ENCODE measurements around the gene ACADL.
"Not testable (repeated sequence)": the region's sequence is repeated elsewhere in the genome, so short reads cannot be mapped to it uniquely, and the experiment has no call there.

DNA sequence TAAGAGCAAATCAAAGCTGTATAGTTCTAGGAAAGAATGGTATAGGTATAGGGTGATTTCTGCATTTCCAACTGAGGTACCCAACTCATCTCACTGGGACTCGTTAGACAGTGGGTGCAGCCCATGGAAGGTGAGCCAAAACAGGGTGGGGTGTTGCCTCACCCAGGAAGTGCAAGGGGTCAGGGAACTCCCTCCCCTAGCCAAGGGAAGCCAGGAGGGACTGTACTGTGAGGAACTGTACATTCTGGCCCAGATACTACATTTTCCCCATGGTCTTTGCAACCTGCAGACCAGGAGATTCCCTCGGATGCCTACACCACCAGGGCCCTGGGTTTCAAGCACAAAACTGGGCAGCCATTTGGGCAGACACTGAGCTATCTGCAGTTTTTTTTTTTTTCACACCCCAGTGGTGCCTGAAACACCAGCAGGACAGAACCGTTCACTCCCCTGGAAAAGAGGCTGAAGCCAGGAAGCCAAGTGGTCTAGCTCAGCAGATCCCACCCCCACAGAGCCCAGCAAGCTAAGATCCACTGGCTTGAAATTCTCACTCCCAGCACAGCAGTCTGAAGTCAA, 44.1 kb downstream of the ACADL start:
- TF ChIP-seq, protein P1, sequence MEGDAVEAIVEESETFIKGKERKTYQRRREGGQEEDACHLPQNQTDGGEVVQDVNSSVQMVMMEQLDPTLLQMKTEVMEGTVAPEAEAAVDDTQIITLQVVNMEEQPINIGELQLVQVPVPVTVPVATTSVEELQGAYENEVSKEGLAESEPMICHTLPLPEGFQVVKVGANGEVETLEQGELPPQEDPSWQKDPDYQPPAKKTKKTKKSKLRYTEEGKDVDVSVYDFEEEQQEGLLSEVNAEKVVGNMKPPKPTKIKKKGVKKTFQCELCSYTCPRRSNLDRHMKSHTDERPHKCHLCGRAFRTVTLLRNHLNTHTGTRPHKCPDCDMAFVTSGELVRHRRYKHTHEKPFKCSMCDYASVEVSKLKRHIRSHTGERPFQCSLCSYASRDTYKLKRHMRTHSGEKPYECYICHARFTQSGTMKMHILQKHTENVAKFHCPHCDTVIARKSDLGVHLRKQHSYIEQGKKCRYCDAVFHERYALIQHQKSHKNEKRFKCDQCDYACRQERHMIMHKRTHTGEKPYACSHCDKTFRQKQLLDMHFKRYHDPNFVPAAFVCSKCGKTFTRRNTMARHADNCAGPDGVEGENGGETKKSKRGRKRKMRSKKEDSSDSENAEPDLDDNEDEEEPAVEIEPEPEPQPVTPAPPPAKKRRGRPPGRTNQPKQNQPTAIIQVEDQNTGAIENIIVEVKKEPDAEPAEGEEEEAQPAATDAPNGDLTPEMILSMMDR (IDR thresholded peaks at IDR 0.05), result not testable (repeated sequence)
- TF ChIP-seq POLR2A (IDR thresholded peaks at IDR 0.05; ENCODE audit: low read depth), result not testable (repeated sequence)

Data from esophagus muscularis mucosa (tissue), 3 donors.